Activated B cell treated with CpG ODN at 0.5 μM for 24 hours (primary cell): ENCODE measurements around the gene DCST1. TPM values are rescaled to one million over a fixed set of nuclear protein-coding genes. Genes with fewer than 3 reads are reported as not detected.

Experiments used
- ATAC-seq: fragments of 200-7000 bp; cut with Tn5 transposase; one replicate; pipeline ENCODE4 v1.10.0; 2021; ENCODE audit warnings: low read depth, mild to moderate bottlenecking, moderate library complexity
- CTCF ChIA-PET: fragments of 350-600 bp; sonication (Branson Sonifier 250); formaldehyde crosslinking; loops from one replicate; lab custom pipeline; 2021; ENCODE audit warnings: antibody characterized with exemption; lab: Charles Lee
- POLR2A ChIA-PET: fragments of 350-600 bp; sonication (Branson Sonifier 250); formaldehyde crosslinking; loops from one replicate; lab custom pipeline; 2021; ENCODE audit warnings: antibody characterized with exemption; lab: Charles Lee
- DNase-seq: peaks from one replicate; pipeline ENCODE4 v3.0.0; 2022
- H3K27ac Mint-ChIP-seq: one replicate; pipeline ENCODE4 v1.8.0; 2020; ENCODE audit warnings: mixed read lengths
- H3K27me3 Mint-ChIP-seq: one replicate; pipeline ENCODE4 v1.8.0; 2021; ENCODE audit warnings: mixed read lengths
- H3K36me3 Mint-ChIP-seq: one replicate; pipeline ENCODE4 v1.8.0; 2021; ENCODE audit warnings: low read depth, mixed read lengths
- H3K4me1 Mint-ChIP-seq: one replicate; pipeline ENCODE4 v1.8.0; 2021; ENCODE audit warnings: mixed read lengths
- H3K4me3 Mint-ChIP-seq: one replicate; pipeline ENCODE4 v1.8.0; 2020; ENCODE audit warnings: mild to moderate bottlenecking, mixed read lengths
- H3K9me3 Mint-ChIP-seq: one replicate; pipeline ENCODE4 v1.8.0; 2020; ENCODE audit warnings: mixed read lengths
- CTCF ChIP-seq: fragments of 200-600 bp; IDR thresholded peaks from one replicate; pipeline ENCODE4 v1.8.0; 2022; ENCODE audit warnings: antibody characterized with exemption, mild to moderate bottlenecking
- intact Hi-C: fragments of 100-400 bp; cut with micrococcal nuclease; formaldehyde crosslinking; loops from one replicate; pipeline ENCODE4 v1.15.1; 2024
- total RNA-seq: library from RNA; stranded (reverse); gene quantifications from 2 replicates; pipeline ENCODE4 v1.2.3, GENCODE V29; 2022

The DCST1 gene
- total RNA-seq, 1 donor from 2014 or later, result not detected

- H3K27me3 Mint-ChIP-seq, result no peaks in the 10 kb centered on the region
- DNase-seq, result no peak
- no peak for TF ChIP-seq CTCF
- CTCF ChIA-PET, result interaction anchor here (1.1 to 1.9 kb wide), 2 partner anchors 10 to 14 kb away, joined by 3 to 11 read pairs; partner anchors contain the start of gene LENEP
- intact Hi-C loops, result no loop called here
- no peak overlapping the region for H3K27ac Mint-ChIP-seq
- no peak overlapping the region for H3K4me3 Mint-ChIP-seq
- no peaks in the 10 kb centered on the region for H3K9me3 Mint-ChIP-seq
- POLR2A ChIA-PET, result interaction anchor here (0.6 to 2.4 kb wide), 9 partner anchors 8 to 71 kb away, joined by 3 to 17 read pairs (median 5); partner anchors contain the start of genes CKS1B, FLAD1 and PMVK
- no peak for ATAC-seq
- peaks cover 84% of the 10 kb centered on the region for H3K4me1 Mint-ChIP-seq
- peaks cover 11% of the 10 kb centered on the region for H3K36me3 Mint-ChIP-seq
Measured at GRCh38 chr1:155007251-155007828, 26.3 kb upstream of the DCST1 start.

- ATAC-seq (no peak), DNase-seq (no peak)
- CTCF ChIA-PET, result interaction anchor here (1.1 kb wide), 1 partner anchor 15 kb away, joined by 3 read pairs; the partner anchor contains the start of gene LENEP
- Mint-ChIP-seq H3K27ac (no peak overlapping the region), H3K27me3 (no peaks in the 10 kb centered on the region), H3K4me1 (peaks cover 93% of the 10 kb centered on the region), H3K36me3 (peaks cover 8% of the 10 kb centered on the region), H3K4me3 (no peak overlapping the region), H3K9me3 (no peaks in the 10 kb centered on the region)
- intact Hi-C loops, result no loop called here
- no peak for TF ChIP-seq CTCF
- POLR2A ChIA-PET, result interaction anchor here (1.1 to 2.4 kb wide), 3 partner anchors 9 to 72 kb away, joined by 3 to 17 read pairs (median 5); partner anchors contain the start of genes CKS1B and PMVK
Measured at GRCh38 chr1:155008015-155008941, 25.3 kb upstream of the DCST1 start.

- Mint-ChIP-seq H3K9me3 (no peaks in the 10 kb centered on the region), H3K4me1 (peaks cover 95% of the 10 kb centered on the region), H3K27me3 (no peaks in the 10 kb centered on the region), H3K27ac (peak overlapping the region; percentile 64), H3K36me3 (peaks cover 9% of the 10 kb centered on the region), H3K4me3 (no peak overlapping the region)
- ChIA-PET CTCF (no interaction called here), POLR2A (no interaction called here)
- intact Hi-C loops, result no loop called here
- no peak for DNase-seq
- no peak for ATAC-seq
- TF ChIP-seq CTCF, result no peak
Measured at GRCh38 chr1:155009221-155009711, 24.4 kb upstream of the DCST1 start.

GRCh38 chr1:155009742-155010141 is 23.9 kb upstream of the DCST1 start:
- intact Hi-C loops, result no loop called here

More at GRCh38 chr1:155009742-155010141, 23.9 kb upstream of the DCST1 start:
- Mint-ChIP-seq H3K9me3 (no peaks in the 10 kb centered on the region), H3K27ac (peak overlapping the region; percentile 64), H3K36me3 (peaks cover 11% of the 10 kb centered on the region), H3K27me3 (no peaks in the 10 kb centered on the region), H3K4me1 (peaks cover 94% of the 10 kb centered on the region), H3K4me3 (no peak overlapping the region)
- POLR2A ChIA-PET, result interaction anchor here (0.6 to 4.6 kb wide), 3 partner anchors 9 to 31 kb away, joined by 3 to 24 read pairs (median 3); no protein-coding TSS in a partner anchor
- DNase-seq, result no peak
- CTCF ChIA-PET, result no interaction called here
- TF ChIP-seq CTCF, result no peak
- no peak for ATAC-seq
